IMR-90 (cell line): Measurements from ENCODE around the gene SPTB. TPM values are rescaled to one million over a fixed set of nuclear protein-coding genes. Genes with fewer than 3 reads are reported as not detected.

ENCODE experiments used
- ATAC-seq: fragments of 200-7000 bp; cut with Tn5 transposase; 2 replicates; pipeline ENCODE4 v1.9.1; 2020; ENCODE audit warnings: low read depth, mild to moderate bottlenecking, moderate library complexity
- BruUV-seq: library from RNA; stranded (reverse); fragments of 400-500 nt; replicated peaks from 2 replicates; lab custom pipeline; 2021; lab: Mats Ljungman, UMichigan
- CTCF ChIA-PET: fragments of 300-600 bp; formaldehyde crosslinking; extraction: SDS; loops from one replicate; lab custom pipeline; 2021; ENCODE audit warnings: antibody characterized with exemption; lab: Yijun Ruan, JAX
- POLR2A ChIA-PET: fragments of 300-600 bp; sonication (Branson Sonifier 250); formaldehyde crosslinking; loops from one replicate; lab custom pipeline; 2022; ENCODE audit warnings: antibody characterized with exemption; ENCODE audit not compliant: unreplicated experiment; lab: Charles Lee
- DNase-seq: peaks from one replicate; pipeline ENCODE4 v3.0.0; 2013
- H2AFZ ChIP-seq: replicated peaks from 2 replicates; pipeline ENCODE3; 2013; ENCODE audit warnings: low read length, mild to moderate bottlenecking; ENCODE audit not compliant: poor library complexity
- H2AK5ac ChIP-seq: 2 replicates; pipeline ENCODE4 v1.6.1; 2013; ENCODE audit warnings: low read depth, low read length, inconsistent platforms
- H2AK9ac ChIP-seq: replicated peaks from 2 replicates; pipeline ENCODE3; 2013; ENCODE audit warnings: mild to moderate bottlenecking, low read depth, low read length, moderate library complexity; ENCODE audit not compliant: poor library complexity
- H2BK120ac ChIP-seq: 2 replicates; pipeline ENCODE4 v1.6.1; 2013; ENCODE audit warnings: low read depth, low read length, inconsistent platforms
- H2BK15ac ChIP-seq: 3 replicates; pipeline ENCODE4 v1.6.1; 2013; ENCODE audit warnings: low read depth, low read length, inconsistent platforms
- H2BK20ac ChIP-seq: 2 replicates; pipeline ENCODE4 v1.6.1; 2013; ENCODE audit warnings: low read depth, mild to moderate bottlenecking, inconsistent platforms, low read length, moderate library complexity
- H2BK5ac ChIP-seq: 2 replicates; pipeline ENCODE4 v1.6.1; 2013; ENCODE audit warnings: mild to moderate bottlenecking, low read depth, low read length, inconsistent platforms; ENCODE audit not compliant: poor library complexity, severe bottlenecking
- H3K14ac ChIP-seq: replicated peaks from 2 replicates; pipeline ENCODE4 v1.6.1; 2013; ENCODE audit warnings: low read depth, low read length, inconsistent platforms
- H3K18ac ChIP-seq: 2 replicates; pipeline ENCODE4 v1.6.1; 2013; ENCODE audit warnings: low read depth, low read length, control low read depth
- H3K23ac ChIP-seq: 2 replicates; pipeline ENCODE4 v1.6.1; 2013; ENCODE audit warnings: low read depth, low read length, inconsistent platforms
- H3K27ac ChIP-seq: 2 replicates; pipeline ENCODE4 v1.5.1; 2013; ENCODE audit warnings: mild to moderate bottlenecking, control low read depth, low read length; ENCODE audit not compliant: insufficient read depth
- H3K27me3 ChIP-seq: 2 replicates; pipeline ENCODE4 v1.6.1; 2013; ENCODE audit warnings: low read length; ENCODE audit not compliant: control insufficient read depth, insufficient read depth
- H3K36me3 ChIP-seq: 2 replicates; pipeline ENCODE4 v1.6.1; 2013; ENCODE audit warnings: low read length, mixed read lengths; ENCODE audit not compliant: control insufficient read depth, insufficient read depth
- H3K4ac ChIP-seq: 2 replicates; pipeline ENCODE4 v1.6.1; 2013; ENCODE audit warnings: low read depth, low read length, inconsistent platforms
- H3K4me1 ChIP-seq: 2 replicates; pipeline ENCODE4 v1.6.1; 2013; ENCODE audit warnings: low read length, mixed read lengths; ENCODE audit not compliant: control insufficient read depth, insufficient read depth
- H3K4me2 ChIP-seq: 2 replicates; pipeline ENCODE4 v1.6.1; 2013; ENCODE audit warnings: low read depth, mild to moderate bottlenecking, control low read depth, low read length, moderate library complexity
- H3K4me3 ChIP-seq: 2 replicates; pipeline ENCODE4 v1.5.1; 2013; ENCODE audit warnings: low read depth, mild to moderate bottlenecking, control low read depth, low read length, moderate library complexity; ENCODE audit not compliant: insufficient read depth
- H3K56ac ChIP-seq: 2 replicates; pipeline ENCODE4 v1.6.1; 2013; ENCODE audit warnings: low read length, inconsistent platforms; ENCODE audit not compliant: insufficient read depth; ENCODE audit errors: extremely low read depth
- H3K79me1 ChIP-seq, 2 experiments: 2 replicates each; pipeline ENCODE4 v1.6.1; 2013; ENCODE audit warnings: low read length in 2 of 2, inconsistent platforms in 1 of 2, low read depth in 1 of 2
- H3K9ac ChIP-seq: 2 replicates; pipeline ENCODE4 v1.6.1; 2013; ENCODE audit warnings: low read depth, low read length, control low read depth
- H3K9me1 ChIP-seq: 2 replicates; pipeline ENCODE4 v1.6.1; 2013; ENCODE audit warnings: low read length, inconsistent platforms; ENCODE audit not compliant: insufficient read depth
- H3K9me3 ChIP-seq: 2 replicates; pipeline ENCODE4 v1.6.1; 2013; ENCODE audit warnings: low read length; ENCODE audit not compliant: control insufficient read depth, insufficient read depth
- H4K20me1 ChIP-seq: 2 replicates; pipeline ENCODE4 v1.6.1; 2013; ENCODE audit warnings: low read length, inconsistent platforms; ENCODE audit not compliant: insufficient read depth
- H4K5ac ChIP-seq: 2 replicates; pipeline ENCODE4 v1.6.1; 2013; ENCODE audit warnings: mild to moderate bottlenecking, low read depth, low read length, control low read depth
- H4K8ac ChIP-seq, 2 experiments: 2 replicates each; pipeline ENCODE4 v1.6.1; 2013; ENCODE audit warnings: low read depth in 2 of 2, low read length in 2 of 2, control low read depth in 1 of 2, inconsistent platforms in 1 of 2
- H4K91ac ChIP-seq: 2 replicates; pipeline ENCODE4 v1.6.1; 2013; ENCODE audit warnings: low read depth, low read length, inconsistent platforms; ENCODE audit not compliant: insufficient read depth
- BHLHE40 ChIP-seq: fragments of 150-350 bp; IDR thresholded peaks from 2 replicates; pipeline ENCODE4 v1.6.1; 2016; ENCODE audit warnings: mild to moderate bottlenecking, low read depth, low read length
- CEBPB ChIP-seq: IDR thresholded peaks from 2 replicates; pipeline ENCODE4 v1.6.1; 2012; ENCODE audit warnings: low read depth, low read length, improper control_type of control experiment
- CHD1 ChIP-seq: IDR thresholded peaks from 2 replicates; pipeline ENCODE4 v1.6.1; 2012; ENCODE audit warnings: low read depth, low read length, improper control_type of control experiment
- FOS ChIP-seq: fragments of 150-350 bp; IDR thresholded peaks from 2 replicates; pipeline ENCODE4 v1.6.1; 2016; ENCODE audit warnings: low read depth, low read length
- MXI1 ChIP-seq: IDR thresholded peaks from 2 replicates; pipeline ENCODE4 v1.6.1; 2012; ENCODE audit warnings: low read depth, mild to moderate bottlenecking, low read length, moderate library complexity, borderline replicate concordance
- RAD21 ChIP-seq: IDR thresholded peaks from 2 replicates; pipeline ENCODE4 v1.6.1; 2012; ENCODE audit warnings: low read length, improper control_type of control experiment
- RCOR1 ChIP-seq: IDR thresholded peaks from 2 replicates; pipeline ENCODE4 v1.6.1; 2012; ENCODE audit warnings: mild to moderate bottlenecking, low read length, improper control_type of control experiment; ENCODE audit not compliant: insufficient replicate concordance
- RFX5 ChIP-seq: IDR thresholded peaks from 2 replicates; pipeline ENCODE4 v1.8.0; 2012; ENCODE audit warnings: low read depth, mild to moderate bottlenecking, low read length, moderate library complexity
- WGBS, 2 experiments: methylation state at CpG; one replicate each; pipeline versions ENCODE4 v1.1.5 to v1.1.7; 2013; ENCODE audit warnings: missing lambda C conversion rate in 2 of 2; ENCODE audit not compliant: insufficient read length in 1 of 2; ENCODE audit errors: extremely low coverage in 2 of 2; 5-methylcytosine and 5-hydroxymethylcytosine counted together
- dilution Hi-C: fragments of 300-500 bp; cut with HindIII; formaldehyde crosslinking; loops from one replicate; pipeline ENCODE4 v1.14.3; 2018; ENCODE audit warnings: low sequenced_read_pairs; ENCODE audit not compliant: unreplicated experiment
- in situ Hi-C: fragments of 300-500 bp; cut with MboI; formaldehyde crosslinking; loops from 3 replicates; pipeline ENCODE4 v1.14.3; 2019; ENCODE audit warnings: low sequenced_read_pairs, inconsistent platforms, mixed read lengths
- intact Hi-C: fragments of 100-400 bp; cut with micrococcal nuclease; formaldehyde crosslinking; loops from 2 replicates; pipeline ENCODE4 v1.10.0; 2022
- polyA plus RNA-seq, 3 experiments: library from polyadenylated mRNA; depleted of rRNA; stranded (reverse); fragments of >200 nt; gene quantifications; 2 replicates each; pipeline ENCODE4 v1.2.3, GENCODE V29; 2012; ENCODE audit warnings: low replicate concordance in 1 of 3
- total RNA-seq: library from RNA; depleted of rRNA; stranded (reverse); fragments of >200 nt; gene quantifications from 2 replicates; pipeline ENCODE4 v1.2.3, GENCODE V29; 2012
- TF ChIP-seq, protein P1 (sequence below): fragments of 150-350 bp; IDR thresholded peaks from 2 replicates; pipeline ENCODE4 v1.6.1; 2017; ENCODE audit warnings: mild to moderate bottlenecking, antibody characterized with exemption, low read length, low read depth
- TF ChIP-seq, protein P2 (sequence below): conservative IDR thresholded peaks from 2 replicates; pipeline ENCODE4 v1.5.1; 2012; ENCODE audit warnings: mild to moderate bottlenecking, low read depth, low read length, improper control_type of control experiment

The SPTB gene
- total and polyA plus RNA-seq, 2 of the 4 experiments (the other 2 are of a cell fraction) = under 0.01 to 0.07 TPM

DNA sequence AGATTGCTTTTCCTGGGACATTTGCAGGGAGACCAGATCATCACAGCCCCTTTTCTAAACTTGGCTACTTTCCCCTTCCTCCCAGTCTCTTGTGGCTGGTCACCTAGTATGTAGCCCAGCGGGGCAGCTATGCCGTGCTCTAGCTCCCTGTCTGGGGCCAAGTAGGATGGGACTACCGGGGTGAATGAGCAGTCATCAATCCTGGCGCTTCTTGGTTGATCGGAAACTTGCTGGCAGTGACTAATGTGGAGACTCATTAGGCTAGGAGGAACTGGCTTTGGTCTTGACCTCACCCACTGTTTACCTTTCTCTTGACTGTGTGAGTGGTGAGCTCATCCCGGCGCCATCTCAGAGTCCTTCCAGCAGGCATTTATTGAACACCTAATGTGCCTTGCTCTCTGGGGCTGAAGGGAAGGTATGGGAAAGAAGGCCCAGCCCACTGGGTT lies 159.6 kb downstream of the SPTB start:
- H2AK9ac ChIP-seq = peak overlapping the region; percentile 12
- no peak overlapping the region for H3K56ac ChIP-seq
- peaks cover 11% of the 10 kb centered on the region for H3K4me1 ChIP-seq
- H2BK120ac ChIP-seq = no peak overlapping the region; the same call in 1 of the 2 replicates
- TF ChIP-seq BHLHE40 (peak; percentile 32), MXI1 (no peak), FOS (peak; percentile 43; the same call in 1 of the 2 replicates), CEBPB (no peak), RAD21 (no peak), RCOR1 (peak; percentile 63), CHD1 (no peak), RFX5 (no peak)
- TF ChIP-seq, protein P1, sequence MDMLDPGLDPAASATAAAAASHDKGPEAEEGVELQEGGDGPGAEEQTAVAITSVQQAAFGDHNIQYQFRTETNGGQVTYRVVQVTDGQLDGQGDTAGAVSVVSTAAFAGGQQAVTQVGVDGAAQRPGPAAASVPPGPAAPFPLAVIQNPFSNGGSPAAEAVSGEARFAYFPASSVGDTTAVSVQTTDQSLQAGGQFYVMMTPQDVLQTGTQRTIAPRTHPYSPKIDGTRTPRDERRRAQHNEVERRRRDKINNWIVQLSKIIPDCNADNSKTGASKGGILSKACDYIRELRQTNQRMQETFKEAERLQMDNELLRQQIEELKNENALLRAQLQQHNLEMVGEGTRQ = no peak
- TF ChIP-seq, protein P2, sequence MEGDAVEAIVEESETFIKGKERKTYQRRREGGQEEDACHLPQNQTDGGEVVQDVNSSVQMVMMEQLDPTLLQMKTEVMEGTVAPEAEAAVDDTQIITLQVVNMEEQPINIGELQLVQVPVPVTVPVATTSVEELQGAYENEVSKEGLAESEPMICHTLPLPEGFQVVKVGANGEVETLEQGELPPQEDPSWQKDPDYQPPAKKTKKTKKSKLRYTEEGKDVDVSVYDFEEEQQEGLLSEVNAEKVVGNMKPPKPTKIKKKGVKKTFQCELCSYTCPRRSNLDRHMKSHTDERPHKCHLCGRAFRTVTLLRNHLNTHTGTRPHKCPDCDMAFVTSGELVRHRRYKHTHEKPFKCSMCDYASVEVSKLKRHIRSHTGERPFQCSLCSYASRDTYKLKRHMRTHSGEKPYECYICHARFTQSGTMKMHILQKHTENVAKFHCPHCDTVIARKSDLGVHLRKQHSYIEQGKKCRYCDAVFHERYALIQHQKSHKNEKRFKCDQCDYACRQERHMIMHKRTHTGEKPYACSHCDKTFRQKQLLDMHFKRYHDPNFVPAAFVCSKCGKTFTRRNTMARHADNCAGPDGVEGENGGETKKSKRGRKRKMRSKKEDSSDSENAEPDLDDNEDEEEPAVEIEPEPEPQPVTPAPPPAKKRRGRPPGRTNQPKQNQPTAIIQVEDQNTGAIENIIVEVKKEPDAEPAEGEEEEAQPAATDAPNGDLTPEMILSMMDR = no peak
- H3K9me3 ChIP-seq = no peaks in the 10 kb centered on the region
- 0 out of 3 replicates have a peak overlapping the region, but pooled peaks have one; percentile 66 for H2BK15ac ChIP-seq
- H3K9ac ChIP-seq = no peak overlapping the region
- CTCF ChIA-PET = interaction anchor here (0.6 kb wide), 1 partner anchor 292 kb away, joined by 6 read pairs; no protein-coding TSS in a partner anchor
- H2BK20ac ChIP-seq = no peak overlapping the region
- peaks cover 27% of the 10 kb centered on the region for H3K9me1 ChIP-seq
- H3K4ac ChIP-seq = no peak overlapping the region
- intact Hi-C loops = no loop called here
- H2AFZ ChIP-seq = peak overlapping the region; percentile 58
- DNase-seq (peak; percentile 83), ATAC-seq (peak; percentile 80)
- BruUV-seq = no TSS peak
- dilution Hi-C loops = no loop called here
- H3K4me2 ChIP-seq = 0 out of 2 replicates have a peak overlapping the region, but pooled peaks have one; percentile 1
- H4K20me1 ChIP-seq = no peaks in the 10 kb centered on the region; the same call in 1 of the 2 replicates
- in situ Hi-C loops = no loop called here
- no peak overlapping the region for H2BK5ac ChIP-seq
- POLR2A ChIA-PET = no interaction called here
- no peak overlapping the region for H2AK5ac ChIP-seq
- no peak overlapping the region for H4K91ac ChIP-seq
- no peaks in the 10 kb centered on the region for H3K27me3 ChIP-seq
- no peaks in the 10 kb centered on the region for H3K36me3 ChIP-seq
- no peak overlapping the region for H3K18ac ChIP-seq
- no peak overlapping the region for H3K23ac ChIP-seq
- no peak overlapping the region for H3K4me3 ChIP-seq
- no peak overlapping the region for H3K27ac ChIP-seq
- 0 out of 2 replicates have a peak overlapping the region, but pooled peaks have one; percentile 8 for H3K14ac ChIP-seq
- peak overlapping the region in 1 of 2 experiments; percentile 9; a peak in 1 of 4 replicates for H4K8ac ChIP-seq
- no peak overlapping the region for H4K5ac ChIP-seq
- H3K79me1 ChIP-seq = peaks cover 3 to 24% of the 10 kb centered on the region in 2 experiments; a peak in 2 of 4 replicates
- WGBS, 2 experiments = no CpG with 5 or more reads among the region's 7 CpGs
